K562 (cell line): Measurements from ENCODE around the gene DEGS2. TPM values are rescaled to one million over a fixed set of nuclear protein-coding genes. Genes with fewer than 3 reads are reported as not detected.

Experiments
- BCLAF1 ChIP-seq, 2 experiments: fragments of 450-650 bp in 1 of 2; IDR thresholded peaks; 2 replicates each; pipeline ENCODE4 v1.6.1; 2011 to 2017; ENCODE audit warnings: low read depth in 2 of 2, antibody characterized with exemption in 1 of 2, borderline replicate concordance in 1 of 2, low read length in 1 of 2, mild to moderate bottlenecking in 1 of 2, mixed read lengths in 1 of 2; ENCODE audit not compliant: control insufficient read depth in 1 of 2
- FOXJ3 ChIP-seq: sonication (generic); formaldehyde crosslinking; IDR thresholded peaks from 2 replicates; pipeline ENCODE4 v1.4.0; 2020; ENCODE audit warnings: mild to moderate bottlenecking, missing genetic modification reagents
- FOXK1 ChIP-seq: sonication (generic); formaldehyde crosslinking; IDR thresholded peaks from 2 replicates; pipeline ENCODE4 v1.8.0; 2022; ENCODE audit warnings: missing genetic modification reagents, mild to moderate bottlenecking, borderline replicate concordance
- SMAD3 ChIP-seq: fragments of 450-650 bp; formaldehyde crosslinking; conservative IDR thresholded peaks from 2 replicates; pipeline ENCODE4 v1.4.0; 2020; ENCODE audit warnings: mild to moderate bottlenecking
- SUPT5H ChIP-seq: fragments of 450-650 bp; IDR thresholded peaks from 2 replicates; pipeline ENCODE4 v1.6.1; 2016
- ZMIZ1 ChIP-seq, 2 experiments: fragments of 150-350 bp in 1 of 2; IDR thresholded peaks; 2 replicates each; pipeline ENCODE4 v1.6.1; 2012 to 2016; ENCODE audit warnings: low read depth in 2 of 2, low read length in 2 of 2, mild to moderate bottlenecking in 1 of 2, moderate library complexity in 1 of 2
- ZNF431 ChIP-seq: sonication (generic); formaldehyde crosslinking; IDR thresholded peaks from 2 replicates; pipeline ENCODE4 v1.8.0; 2022; ENCODE audit warnings: mild to moderate bottlenecking, missing genetic modification reagents
- polyA plus RNA-seq, 8 experiments: library from polyadenylated mRNA; depleted of rRNA in 4 of 8; stranded (reverse) in 5 of 8; unstranded in 3 of 8; fragments of >200 nt; fragmentation: Nextera tagmentation in 2 of 8; fragmentation: Illumina TruSeq in 1 of 8; extraction: Ambion mirVana in 2 of 8; extraction: Trizol in 1 of 8; gene quantifications; 2 replicates each; pipeline versions ENCODE4 v1.2.1 to v1.2.3, GENCODE V29; 2011 to 2014; ENCODE audit warnings: inconsistent platforms in 1 of 8, missing spikeins in 1 of 8
- total RNA-seq, 7 experiments: library from RNA; depleted of rRNA in 6 of 7; stranded (reverse); fragments of >200 nt in 6 of 7; fragmentation: Illumina TruSeq in 2 of 7; extraction: Trizol in 2 of 7; gene quantifications; 2 replicates each; pipeline versions ENCODE4 v1.2.1 to v1.2.3, GENCODE V29; 2011 to 2021; ENCODE audit warnings: low replicate concordance in 1 of 7
- TF ChIP-seq, protein P1 (sequence below): sonication (generic); formaldehyde crosslinking; IDR thresholded peaks from 2 replicates; pipeline ENCODE4 v1.8.0; 2022; ENCODE audit warnings: mild to moderate bottlenecking, missing genetic modification reagents
- TF ChIP-seq, protein P2 (sequence below): fragments of 450-650 bp; conservative IDR thresholded peaks from 2 replicates; pipeline ENCODE4 v1.6.1; 2016; ENCODE audit warnings: missing genetic modification characterization, low read depth, mild to moderate bottlenecking, missing compliant biosample characterization, moderate library complexity
- TF ChIP-seq, protein P3 (sequence below): sonication (generic); formaldehyde crosslinking; IDR thresholded peaks from 2 replicates; pipeline ENCODE4 v1.8.1; 2023; ENCODE audit warnings: missing genetic modification reagents, mild to moderate bottlenecking, borderline replicate concordance

Gene DEGS2
- total and polyA plus RNA-seq, 9 of the 15 experiments (the other 6 are each of a cell fraction or from before 2014, with no cell fraction given) = 0.22 to 2.9 (median 0.70) TPM

DNA sequence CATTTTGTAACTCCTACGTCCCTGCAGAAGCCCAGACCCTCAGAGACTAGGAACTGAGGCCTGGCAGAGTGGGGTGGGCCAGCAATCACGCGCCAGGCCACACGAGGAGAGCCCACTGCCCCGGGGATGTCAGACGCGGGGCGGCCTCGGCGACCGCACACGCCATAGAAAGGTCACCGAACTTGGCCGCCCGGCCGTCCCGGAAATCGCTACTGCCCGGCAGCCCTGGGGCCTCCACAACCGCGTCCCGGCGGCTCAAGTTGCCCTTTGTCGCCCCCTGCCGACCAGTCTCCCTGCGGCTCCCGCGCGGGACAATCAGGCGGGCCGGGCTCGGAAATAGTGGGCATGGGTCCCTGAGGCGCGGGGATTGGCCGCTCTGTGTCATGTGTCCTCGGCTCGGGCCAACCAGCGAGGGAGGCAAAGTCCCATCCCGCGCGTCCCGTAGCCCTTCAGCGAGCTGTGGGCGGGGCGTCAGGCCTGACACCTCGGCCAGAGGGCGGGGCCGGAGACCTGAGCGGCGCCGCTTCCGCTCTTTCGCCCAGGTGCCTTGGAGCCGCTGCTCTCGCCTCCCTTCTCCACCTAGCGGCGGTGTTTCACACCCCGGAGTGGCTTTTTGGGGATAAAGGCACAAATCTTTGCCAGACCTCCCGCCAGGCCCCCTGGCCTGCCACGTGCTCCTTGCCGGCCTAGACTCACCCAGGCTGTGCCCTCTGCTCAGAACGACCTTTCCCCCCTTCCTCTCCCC, 33.4 kb upstream of the DEGS2 start (continued):
- TF ChIP-seq BCLAF1 (IDR thresholded peaks at IDR 0.05; ENCODE audit: borderline replicate concordance in 1 of 2, control insufficient read depth in 1 of 2, low read depth in 2 of 2, low read length in 1 of 2) = 0 out of 4 replicates have a peak, but pooled peaks of 1 of the 2 experiments have one; percentile 43
- TF ChIP-seq FOXJ3 (CRISPR knock-in tag) = no peak
- TF ChIP-seq, protein P1, sequence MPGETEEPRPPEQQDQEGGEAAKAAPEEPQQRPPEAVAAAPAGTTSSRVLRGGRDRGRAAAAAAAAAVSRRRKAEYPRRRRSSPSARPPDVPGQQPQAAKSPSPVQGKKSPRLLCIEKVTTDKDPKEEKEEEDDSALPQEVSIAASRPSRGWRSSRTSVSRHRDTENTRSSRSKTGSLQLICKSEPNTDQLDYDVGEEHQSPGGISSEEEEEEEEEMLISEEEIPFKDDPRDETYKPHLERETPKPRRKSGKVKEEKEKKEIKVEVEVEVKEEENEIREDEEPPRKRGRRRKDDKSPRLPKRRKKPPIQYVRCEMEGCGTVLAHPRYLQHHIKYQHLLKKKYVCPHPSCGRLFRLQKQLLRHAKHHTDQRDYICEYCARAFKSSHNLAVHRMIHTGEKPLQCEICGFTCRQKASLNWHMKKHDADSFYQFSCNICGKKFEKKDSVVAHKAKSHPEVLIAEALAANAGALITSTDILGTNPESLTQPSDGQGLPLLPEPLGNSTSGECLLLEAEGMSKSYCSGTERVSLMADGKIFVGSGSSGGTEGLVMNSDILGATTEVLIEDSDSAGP (CRISPR knock-in tag) = no peak
- TF ChIP-seq SMAD3 (CRISPR knock-in tag) = 0 out of 2 replicates have a peak, but pooled peaks have one; percentile 25
- no peak for TF ChIP-seq ZMIZ1 (IDR thresholded peaks at IDR 0.05; ENCODE audit: low read depth in 2 of 2, low read length in 2 of 2)
- no peak; the same call in 1 of the 2 replicates for TF ChIP-seq SUPT5H
- TF ChIP-seq, protein P2, sequence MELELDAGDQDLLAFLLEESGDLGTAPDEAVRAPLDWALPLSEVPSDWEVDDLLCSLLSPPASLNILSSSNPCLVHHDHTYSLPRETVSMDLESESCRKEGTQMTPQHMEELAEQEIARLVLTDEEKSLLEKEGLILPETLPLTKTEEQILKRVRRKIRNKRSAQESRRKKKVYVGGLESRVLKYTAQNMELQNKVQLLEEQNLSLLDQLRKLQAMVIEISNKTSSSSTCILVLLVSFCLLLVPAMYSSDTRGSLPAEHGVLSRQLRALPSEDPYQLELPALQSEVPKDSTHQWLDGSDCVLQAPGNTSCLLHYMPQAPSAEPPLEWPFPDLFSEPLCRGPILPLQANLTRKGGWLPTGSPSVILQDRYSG (tag) = 0 out of 2 replicates have a peak, but pooled peaks have one; percentile 42
- no peak for TF ChIP-seq ZNF431 (CRISPR knock-in tag)
- no peak for TF ChIP-seq FOXK1
- TF ChIP-seq, protein P3, sequence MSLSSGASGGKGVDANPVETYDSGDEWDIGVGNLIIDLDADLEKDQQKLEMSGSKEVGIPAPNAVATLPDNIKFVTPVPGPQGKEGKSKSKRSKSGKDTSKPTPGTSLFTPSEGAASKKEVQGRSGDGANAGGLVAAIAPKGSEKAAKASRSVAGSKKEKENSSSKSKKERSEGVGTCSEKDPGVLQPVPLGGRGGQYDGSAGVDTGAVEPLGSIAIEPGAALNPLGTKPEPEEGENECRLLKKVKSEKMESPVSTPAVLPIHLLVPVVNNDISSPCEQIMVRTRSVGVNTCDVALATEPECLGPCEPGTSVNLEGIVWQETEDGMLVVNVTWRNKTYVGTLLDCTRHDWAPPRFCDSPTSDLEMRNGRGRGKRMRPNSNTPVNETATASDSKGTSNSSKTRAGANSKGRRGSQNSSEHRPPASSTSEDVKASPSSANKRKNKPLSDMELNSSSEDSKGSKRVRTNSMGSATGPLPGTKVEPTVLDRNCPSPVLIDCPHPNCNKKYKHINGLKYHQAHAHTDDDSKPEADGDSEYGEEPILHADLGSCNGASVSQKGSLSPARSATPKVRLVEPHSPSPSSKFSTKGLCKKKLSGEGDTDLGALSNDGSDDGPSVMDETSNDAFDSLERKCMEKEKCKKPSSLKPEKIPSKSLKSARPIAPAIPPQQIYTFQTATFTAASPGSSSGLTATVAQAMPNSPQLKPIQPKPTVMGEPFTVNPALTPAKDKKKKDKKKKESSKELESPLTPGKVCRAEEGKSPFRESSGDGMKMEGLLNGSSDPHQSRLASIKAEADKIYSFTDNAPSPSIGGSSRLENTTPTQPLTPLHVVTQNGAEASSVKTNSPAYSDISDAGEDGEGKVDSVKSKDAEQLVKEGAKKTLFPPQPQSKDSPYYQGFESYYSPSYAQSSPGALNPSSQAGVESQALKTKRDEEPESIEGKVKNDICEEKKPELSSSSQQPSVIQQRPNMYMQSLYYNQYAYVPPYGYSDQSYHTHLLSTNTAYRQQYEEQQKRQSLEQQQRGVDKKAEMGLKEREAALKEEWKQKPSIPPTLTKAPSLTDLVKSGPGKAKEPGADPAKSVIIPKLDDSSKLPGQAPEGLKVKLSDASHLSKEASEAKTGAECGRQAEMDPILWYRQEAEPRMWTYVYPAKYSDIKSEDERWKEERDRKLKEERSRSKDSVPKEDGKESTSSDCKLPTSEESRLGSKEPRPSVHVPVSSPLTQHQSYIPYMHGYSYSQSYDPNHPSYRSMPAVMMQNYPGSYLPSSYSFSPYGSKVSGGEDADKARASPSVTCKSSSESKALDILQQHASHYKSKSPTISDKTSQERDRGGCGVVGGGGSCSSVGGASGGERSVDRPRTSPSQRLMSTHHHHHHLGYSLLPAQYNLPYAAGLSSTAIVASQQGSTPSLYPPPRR (CRISPR knock-in tag) = no peak
